Stimulated activated naive B cell treated with anti-CD40 and anti-IgM and Interleukin-4, amounts not matched to agents 10 μg/mL and 1 μg/mL and 100 μg/mL, for 72 hours (primary cell): ENCODE data around the gene LY6G6D.
A peak's percentile ranks its signal among the peaks of the same experiment; 100 is the strongest.

Experiments used
- ATAC-seq, 2 donors: fragments of 150-1000 bp; cut with Tn5 transposase; replicated peaks; 2 replicates each; pipeline ENCODE4 v1.10.0; 2021; ENCODE audit warnings: moderate library complexity in 1 of 2
- DNase-seq: peaks from one replicate; pipeline ENCODE4 v3.0.0; 2021
- H3K27ac Mint-ChIP-seq: one replicate; pipeline ENCODE4 v1.8.0; 2022; ENCODE audit warnings: mild to moderate bottlenecking, mixed read lengths
- H3K27me3 Mint-ChIP-seq, 2 donors: one replicate each; pipeline ENCODE4 v1.8.0; 2022; ENCODE audit warnings: mixed read lengths in 2 of 2
- H3K36me3 Mint-ChIP-seq, 2 donors: one replicate each; pipeline ENCODE4 v1.8.0; 2022; ENCODE audit warnings: mixed read lengths in 2 of 2, mild to moderate bottlenecking in 1 of 2
- H3K4me1 Mint-ChIP-seq, 2 donors: one replicate each; pipeline ENCODE4 v1.8.0; 2022; ENCODE audit warnings: mixed read lengths in 2 of 2, mild to moderate bottlenecking in 1 of 2
- H3K4me3 Mint-ChIP-seq, 2 donors: one replicate each; pipeline ENCODE4 v1.8.0; 2022; ENCODE audit warnings: mild to moderate bottlenecking in 2 of 2, mixed read lengths in 2 of 2, moderate library complexity in 1 of 2
- H3K9me3 Mint-ChIP-seq, 2 donors: one replicate each; pipeline ENCODE4 v1.8.0; 2022; ENCODE audit warnings: mixed read lengths in 2 of 2, mild to moderate bottlenecking in 1 of 2

LY6G6D gene

GRCh38 chr6:31720196-31720770 is 5.1 kb downstream of the LY6G6D start:
- H3K36me3 Mint-ChIP-seq: peaks cover 0 to 2% of the 10 kb centered on the region in 2 donors
- ATAC-seq (no peak), DNase-seq (no peak)
- no peaks in the 10 kb centered on the region for H3K9me3 Mint-ChIP-seq
- H3K4me1 Mint-ChIP-seq: peaks cover 10 to 13% of the 10 kb centered on the region in 2 donors
- no peak overlapping the region for H3K27ac Mint-ChIP-seq
- no peak overlapping the region for H3K4me3 Mint-ChIP-seq
- H3K27me3 Mint-ChIP-seq: no peaks in the 10 kb centered on the region

DNA sequence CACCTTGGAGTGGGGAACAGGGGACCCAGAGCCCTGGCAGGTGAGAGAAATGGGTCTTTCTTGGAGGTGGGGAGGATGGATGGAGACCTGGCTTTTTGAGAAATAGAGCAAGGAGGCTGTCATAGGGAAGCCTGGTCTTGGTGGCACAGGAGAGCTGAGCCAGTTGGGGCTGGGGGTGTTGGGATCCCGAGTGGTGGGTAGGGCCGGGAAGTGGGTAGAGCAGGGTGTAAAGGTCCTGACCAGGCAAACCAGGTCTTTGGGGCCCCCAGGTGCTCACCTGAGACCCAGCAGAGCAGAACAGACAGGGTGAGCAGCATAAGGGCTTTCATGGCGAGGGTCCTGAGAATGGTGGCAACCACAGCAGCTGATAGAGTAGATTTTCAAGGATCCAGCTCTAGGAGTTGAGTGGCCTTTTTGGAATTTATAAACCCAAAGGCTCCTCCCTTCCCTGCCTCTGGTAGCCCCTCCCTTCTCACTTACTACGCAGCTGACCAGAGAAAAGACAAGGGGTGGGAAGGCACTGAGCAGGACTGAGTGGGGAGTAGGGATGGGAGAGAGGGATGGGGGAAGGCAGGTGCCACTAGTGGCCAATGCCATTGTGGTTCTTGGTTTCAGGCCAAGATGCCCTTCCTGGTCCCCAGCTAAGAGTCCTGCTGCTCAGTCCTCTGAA is 6.3 kb downstream of the LY6G6D start, which contains the start of gene LY6G6C:
TSS of gene LY6G6C (minus strand) at position 396 of the 670 bp plus-strand sequence. CDS start at position 329, 67 bp downstream.
- H3K27ac Mint-ChIP-seq: no peak within 1 kb of the TSS
- no peak for ATAC-seq
- no peak within 1 kb of the TSS for H3K4me3 Mint-ChIP-seq
- H3K27me3 Mint-ChIP-seq: no peaks in the 10 kb centered on the region
- no peaks in the 10 kb centered on the region for H3K9me3 Mint-ChIP-seq
- peaks cover 20 to 25% of the 10 kb centered on the region in 2 donors for H3K4me1 Mint-ChIP-seq
- H3K36me3 Mint-ChIP-seq: peaks cover 9 to 10% of the 10 kb centered on the region in 2 donors
- no peak for DNase-seq

- Mint-ChIP-seq H3K9me3 (no peaks in the 10 kb centered on the region), H3K27me3 (no peaks in the 10 kb centered on the region), H3K27ac (no peak overlapping the region), H3K36me3 (peaks cover 16 to 17% of the 10 kb centered on the region in 2 donors), H3K4me1 (peaks cover 27 to 32% of the 10 kb centered on the region in 2 donors), H3K4me3 (no peak overlapping the region)
- DNase-seq (no peak), ATAC-seq (no peak)
Measured at GRCh38 chr6:31722173-31722572, 7.0 kb downstream of the LY6G6D start.

DNA sequence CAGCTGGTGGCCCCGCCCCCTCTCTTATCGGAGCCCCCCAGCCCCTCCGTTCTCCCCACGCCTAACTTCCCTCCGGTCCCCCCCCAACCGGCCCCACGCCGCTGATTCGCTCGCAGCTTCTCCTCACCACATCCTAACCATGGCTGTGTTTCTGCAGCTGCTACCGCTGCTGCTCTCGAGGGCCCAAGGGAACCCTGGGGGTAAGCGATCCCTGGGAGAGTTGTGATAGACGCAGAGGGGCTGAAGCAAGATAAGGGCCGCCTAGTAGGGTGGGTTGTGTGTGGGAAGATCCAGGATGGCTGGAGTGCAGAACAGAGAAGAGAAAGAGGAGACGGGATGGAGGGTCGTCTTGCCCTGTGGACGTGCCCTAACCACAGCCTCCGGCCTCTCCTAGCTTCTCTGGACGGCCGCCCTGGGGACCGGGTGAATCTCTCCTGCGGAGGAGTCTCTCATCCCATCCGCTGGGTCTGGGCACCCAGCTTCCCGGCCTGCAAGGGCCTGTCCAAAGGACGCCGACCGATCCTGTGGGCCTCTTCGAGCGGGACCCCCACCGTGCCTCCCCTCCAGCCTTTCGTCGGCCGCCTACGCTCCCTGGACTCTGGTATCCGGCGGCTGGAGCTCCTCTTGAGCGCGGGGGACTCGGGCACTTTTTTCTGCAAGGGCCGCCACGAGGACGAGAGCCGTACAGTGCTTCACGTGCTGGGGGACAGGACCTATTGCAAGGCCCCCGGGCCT is 8.3 kb downstream of the LY6G6D start, which contains the start of gene MPIG6B:
TSS of gene MPIG6B (plus strand) at position 129 of the 735 bp plus-strand sequence. CDS start at position 140, 11 bp downstream.
- Mint-ChIP-seq H3K4me3 (peak within 1 kb of the TSS; percentile 10 to 50), H3K9me3 (no peaks in the 10 kb centered on the region), H3K27ac (peak within 1 kb of the TSS; percentile 78), H3K4me1 (peaks cover 38 to 44% of the 10 kb centered on the region in 2 donors), H3K36me3 (peaks cover 24% of the 10 kb centered on the region in 2 donors), H3K27me3 (no peaks in the 10 kb centered on the region)
- ATAC-seq: no peak
- DNase-seq: no peak

DNA sequence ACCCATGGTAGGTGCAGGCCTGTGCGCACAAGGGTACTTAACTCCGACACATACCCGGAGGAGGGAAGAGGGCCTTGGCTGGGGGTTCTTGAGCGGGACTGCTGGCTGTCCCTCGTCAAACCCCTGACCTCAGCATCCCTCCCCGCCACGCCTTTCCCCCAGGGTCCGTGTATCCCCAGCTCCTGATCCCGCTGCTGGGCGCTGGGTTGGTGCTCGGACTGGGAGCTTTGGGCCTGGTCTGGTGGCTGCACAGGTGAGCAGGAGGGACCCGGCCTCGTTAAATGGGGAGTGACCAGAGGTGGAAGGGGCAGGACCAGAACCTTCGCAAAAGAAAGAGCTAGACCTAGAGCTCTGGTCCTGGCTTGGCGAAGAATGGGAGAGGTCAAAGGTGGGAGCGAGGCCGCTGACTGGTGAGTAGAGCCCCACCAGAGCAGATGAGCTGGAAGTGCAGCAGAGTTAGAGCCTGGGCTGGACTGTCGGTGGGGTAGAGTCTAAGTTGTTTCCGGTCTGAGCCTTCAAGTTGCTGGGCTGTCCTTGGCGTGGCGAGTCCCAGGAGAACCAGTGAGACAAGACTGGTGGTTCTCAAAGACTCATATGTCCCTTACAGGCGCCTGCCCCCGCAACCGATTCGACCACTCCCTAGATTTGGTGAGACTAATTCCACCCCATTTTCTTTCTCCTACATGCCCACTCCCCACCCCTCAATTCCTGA is 9.0 kb downstream of the LY6G6D start:
- H3K27me3 Mint-ChIP-seq: no peaks in the 10 kb centered on the region
- DNase-seq (no peak), ATAC-seq (no peak)
- H3K9me3 Mint-ChIP-seq: no peaks in the 10 kb centered on the region
- peaks cover 29% of the 10 kb centered on the region in 2 donors for H3K36me3 Mint-ChIP-seq
- H3K27ac Mint-ChIP-seq: peak overlapping the region; percentile 78
- no peak overlapping the region for H3K4me3 Mint-ChIP-seq
- H3K4me1 Mint-ChIP-seq: peaks cover 45 to 51% of the 10 kb centered on the region in 2 donors

GRCh38 chr6:31725502-31726350 is 10.6 kb downstream of the LY6G6D start:
- peaks cover 58 to 65% of the 10 kb centered on the region in 2 donors for H3K4me1 Mint-ChIP-seq
- DNase-seq: no peak
- H3K4me3 Mint-ChIP-seq: no peak overlapping the region
- no peaks in the 10 kb centered on the region for H3K27me3 Mint-ChIP-seq
- peak overlapping the region; percentile 0 for H3K27ac Mint-ChIP-seq
- H3K36me3 Mint-ChIP-seq: peaks cover 35 to 42% of the 10 kb centered on the region in 2 donors
- no peaks in the 10 kb centered on the region for H3K9me3 Mint-ChIP-seq
- ATAC-seq: no peak

GRCh38 chr6:31727034-31727716 is 12.0 kb downstream of the LY6G6D start:
- Mint-ChIP-seq H3K27ac (peak overlapping the region; percentile 98), H3K36me3 (peaks cover 39 to 51% of the 10 kb centered on the region in 2 donors), H3K27me3 (no peaks in the 10 kb centered on the region), H3K9me3 (no peaks in the 10 kb centered on the region), H3K4me1 (peaks cover 58 to 78% of the 10 kb centered on the region in 2 donors), H3K4me3 (peak overlapping the region; percentile 75 to 97)
- ATAC-seq: peak; percentile 85 to 88
- DNase-seq: peak; percentile 80

GRCh38 chr6:31727717-31728671 is 12.8 kb downstream of the LY6G6D start:
- peak overlapping the region; percentile 95 to 97 for H3K4me3 Mint-ChIP-seq
- H3K27me3 Mint-ChIP-seq: no peaks in the 10 kb centered on the region
- H3K27ac Mint-ChIP-seq: peak overlapping the region; percentile 98
- H3K36me3 Mint-ChIP-seq: peaks cover 39 to 51% of the 10 kb centered on the region in 2 donors
- no peak for DNase-seq
- no peak for ATAC-seq
- H3K9me3 Mint-ChIP-seq: no peaks in the 10 kb centered on the region
- H3K4me1 Mint-ChIP-seq: peaks cover 57 to 79% of the 10 kb centered on the region in 2 donors

DNA sequence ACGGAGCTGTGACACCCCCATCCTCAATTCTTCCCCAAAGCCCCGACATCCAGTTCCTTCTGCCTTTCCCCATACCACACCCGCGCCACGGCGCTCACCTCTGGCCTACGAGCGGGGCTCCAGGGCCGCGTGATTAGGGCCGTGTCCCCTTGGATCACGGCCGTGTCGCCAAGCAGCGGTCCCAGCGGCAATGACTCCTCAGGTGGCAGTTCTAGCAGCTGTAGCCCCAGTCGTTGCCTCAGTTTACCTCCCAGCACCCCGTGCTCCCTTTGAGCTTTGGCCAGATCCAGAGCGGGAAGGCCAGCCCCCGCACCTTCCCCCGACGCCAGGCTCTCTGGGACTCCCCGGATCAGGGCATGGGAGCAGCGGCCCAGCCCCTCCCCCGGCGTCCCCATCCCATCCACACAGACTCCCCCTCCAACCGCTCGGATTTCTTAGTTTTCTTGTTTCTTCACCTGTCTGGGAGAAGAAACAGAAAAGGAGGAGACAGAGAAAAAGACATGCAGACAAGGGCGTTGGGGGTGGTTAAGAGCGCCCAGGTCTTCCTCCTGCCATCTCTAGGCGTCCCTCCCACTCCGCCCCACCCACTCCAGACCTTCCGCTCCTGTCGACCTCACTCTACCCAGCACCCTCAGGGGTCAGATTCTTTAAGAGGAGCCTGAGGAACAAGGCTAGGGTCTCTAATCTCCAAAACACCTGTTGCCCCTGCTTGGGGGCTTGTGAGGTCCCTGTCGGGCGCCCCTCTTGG is 13.8 kb downstream of the LY6G6D start, which contains the start of gene DDAH2:
TSS of gene DDAH2 (minus strand) at position 533 of the 748 bp plus-strand sequence. CDS start at position 395, 138 bp downstream.
- Mint-ChIP-seq H3K27me3 (no peaks in the 10 kb centered on the region), H3K4me3 (peak within 1 kb of the TSS; percentile 95 to 97), H3K4me1 (peaks cover 59 to 79% of the 10 kb centered on the region in 2 donors), H3K27ac (peak within 1 kb of the TSS; percentile 98), H3K9me3 (no peaks in the 10 kb centered on the region), H3K36me3 (peaks cover 48 to 60% of the 10 kb centered on the region in 2 donors)
- ATAC-seq: peak; percentile 22 to 35
- no peak for DNase-seq

GRCh38 chr6:31729515-31729978 is 14.4 kb downstream of the LY6G6D start:
- Mint-ChIP-seq H3K27ac (peak overlapping the region; percentile 96), H3K4me1 (peaks cover 61 to 82% of the 10 kb centered on the region in 2 donors), H3K36me3 (peaks cover 48 to 65% of the 10 kb centered on the region in 2 donors), H3K4me3 (peak overlapping the region; percentile 95 to 97), H3K27me3 (no peaks in the 10 kb centered on the region), H3K9me3 (no peaks in the 10 kb centered on the region)
- peak; percentile 58 to 71 for ATAC-seq
- DNase-seq: peak; percentile 68

GRCh38 chr6:31729979-31730630 is 15.0 kb downstream of the LY6G6D start:
- H3K36me3 Mint-ChIP-seq: peaks cover 50 to 70% of the 10 kb centered on the region in 2 donors

More at GRCh38 chr6:31729979-31730630, 15.0 kb downstream of the LY6G6D start:
- ATAC-seq: peak; percentile 41 to 63
- peak; percentile 62 for DNase-seq
- no peaks in the 10 kb centered on the region for H3K9me3 Mint-ChIP-seq
- H3K4me1 Mint-ChIP-seq: peaks cover 63 to 83% of the 10 kb centered on the region in 2 donors
- H3K27me3 Mint-ChIP-seq: no peaks in the 10 kb centered on the region
- peak overlapping the region; percentile 95 to 97 for H3K4me3 Mint-ChIP-seq
- H3K27ac Mint-ChIP-seq: peak overlapping the region; percentile 96
